ENCODE results near the gene AVPI1. TPM values are rescaled to one million over a fixed set of nuclear protein-coding genes. Genes with fewer than 3 reads are reported as not detected.
A peak's percentile ranks its signal among the peaks of the same experiment; 100 is the strongest.

AVPI1 gene
- total RNA-seq, 1 donor from 2014 or later: 6.5 TPM

- H3K36me3 Mint-ChIP-seq (ENCODE audit: low read depth): peaks cover 2% of the 10 kb centered on the region
- no peak overlapping the region for H3K4me3 Mint-ChIP-seq (ENCODE audit: unreplicated experiment)
- H3K4me1 Mint-ChIP-seq (ENCODE audit: low read depth): peaks cover 20% of the 10 kb centered on the region
- H3K27ac Mint-ChIP-seq (ENCODE audit: unreplicated experiment): no peak overlapping the region
- TF ChIP-seq CTCF (IDR thresholded peaks at IDR 0.05): no peak
- H3K27me3 Mint-ChIP-seq (ENCODE audit: low read depth): no peaks in the 10 kb centered on the region
- DNase-seq (ENCODE audit: low spot score): no peak
- H3K9me3 Mint-ChIP-seq (ENCODE audit: low read depth): no peaks in the 10 kb centered on the region
These were observed 51.5 kb downstream of the AVPI1 start for GRCh38 chr10:97635577-97635976.

DNA sequence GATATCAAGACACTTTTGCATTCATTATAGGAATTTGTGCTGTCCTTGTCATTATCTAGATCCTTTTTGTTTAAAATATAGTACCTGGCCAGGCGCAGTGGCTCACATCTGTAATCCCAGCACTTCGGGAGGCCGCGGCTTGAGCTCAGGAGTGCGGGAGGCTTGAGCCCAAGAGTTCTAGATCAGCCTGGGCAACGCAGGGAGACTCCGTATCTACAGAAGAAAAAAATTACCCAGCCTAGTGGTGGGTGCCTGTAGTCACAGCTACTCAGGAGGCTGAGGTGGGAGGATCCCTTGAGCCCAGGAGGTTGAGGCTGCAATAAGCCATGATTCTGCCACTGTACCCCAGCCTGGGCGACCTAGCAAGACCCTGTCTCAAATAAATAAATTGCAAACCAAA is 53.1 kb downstream of the AVPI1 start:
- H3K9me3 Mint-ChIP-seq (ENCODE audit: low read depth): no peaks in the 10 kb centered on the region
- H3K27ac Mint-ChIP-seq (ENCODE audit: unreplicated experiment): no peak overlapping the region
- H3K4me3 Mint-ChIP-seq (ENCODE audit: unreplicated experiment): peak overlapping the region; percentile 99

GRCh38 chr10:97632949-97633884 is 53.8 kb downstream of the AVPI1 start, which contains the start of gene MORN4:
TSS of gene MORN4 (minus strand) at chr10:97633500. CDS start at chr10:97619653, 13,847 bp downstream.
- H3K27me3 Mint-ChIP-seq (ENCODE audit: low read depth): no peaks in the 10 kb centered on the region
- H3K9me3 Mint-ChIP-seq (ENCODE audit: low read depth): no peaks in the 10 kb centered on the region
- peak within 1 kb of the TSS; percentile 99 for H3K4me3 Mint-ChIP-seq (ENCODE audit: unreplicated experiment)
- H3K27ac Mint-ChIP-seq (ENCODE audit: unreplicated experiment): peak within 1 kb of the TSS; percentile 91
- TF ChIP-seq CTCF (IDR thresholded peaks at IDR 0.05): no peak
- peak; percentile 98 for DNase-seq (ENCODE audit: low spot score)
- peaks cover 15% of the 10 kb centered on the region for H3K4me1 Mint-ChIP-seq (ENCODE audit: low read depth)
- peaks cover 2% of the 10 kb centered on the region for H3K36me3 Mint-ChIP-seq (ENCODE audit: low read depth)

More for the DNA sequence above, 53.1 kb downstream of the AVPI1 start:
- peaks cover 15% of the 10 kb centered on the region for H3K4me1 Mint-ChIP-seq (ENCODE audit: low read depth)
- peaks cover 2% of the 10 kb centered on the region for H3K36me3 Mint-ChIP-seq (ENCODE audit: low read depth)
- peak; percentile 51 for TF ChIP-seq CTCF (IDR thresholded peaks at IDR 0.05)
- no peak for DNase-seq (ENCODE audit: low spot score)
- no peaks in the 10 kb centered on the region for H3K27me3 Mint-ChIP-seq (ENCODE audit: low read depth)

- Mint-ChIP-seq H3K4me1 (ENCODE audit: low read depth) (peaks cover 15% of the 10 kb centered on the region), H3K4me3 (ENCODE audit: unreplicated experiment) (no peak overlapping the region), H3K27ac (ENCODE audit: unreplicated experiment) (no peak overlapping the region), H3K36me3 (ENCODE audit: low read depth) (peaks cover 2% of the 10 kb centered on the region), H3K9me3 (ENCODE audit: low read depth) (no peaks in the 10 kb centered on the region), H3K27me3 (ENCODE audit: low read depth) (no peaks in the 10 kb centered on the region)
- no peak for TF ChIP-seq CTCF (IDR thresholded peaks at IDR 0.05)
- no peak for DNase-seq (ENCODE audit: low spot score)
These were observed 55.9 kb downstream of the AVPI1 start for GRCh38 chr10:97631098-97631497.

DNA sequence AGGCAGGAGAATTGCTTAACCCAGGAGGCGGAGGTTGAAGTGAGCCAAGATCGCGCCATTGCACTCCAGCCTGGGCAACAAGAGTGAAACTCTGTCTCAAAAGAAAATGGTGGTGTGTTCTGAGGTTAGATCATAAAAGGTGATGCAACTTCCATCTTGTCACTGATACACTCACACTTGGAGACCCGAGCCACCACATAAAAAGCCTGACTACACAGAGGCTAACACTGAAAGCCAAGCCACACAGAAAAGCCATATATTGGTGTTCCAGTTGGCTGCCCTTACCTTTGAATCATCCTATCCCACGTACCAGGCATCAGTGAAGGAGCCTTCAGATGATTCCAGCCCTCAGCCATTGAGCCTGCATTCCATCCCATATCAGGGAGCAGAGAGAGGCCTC is 57.8 kb downstream of the AVPI1 start:
- TF ChIP-seq CTCF (IDR thresholded peaks at IDR 0.05): no peak
- H3K9me3 Mint-ChIP-seq (ENCODE audit: low read depth): no peaks in the 10 kb centered on the region
- no peaks in the 10 kb centered on the region for H3K27me3 Mint-ChIP-seq (ENCODE audit: low read depth)
- H3K4me3 Mint-ChIP-seq (ENCODE audit: unreplicated experiment): no peak overlapping the region
- no peak overlapping the region for H3K27ac Mint-ChIP-seq (ENCODE audit: unreplicated experiment)
- peaks cover 2% of the 10 kb centered on the region for H3K36me3 Mint-ChIP-seq (ENCODE audit: low read depth)
- no peak for DNase-seq (ENCODE audit: low spot score)
- peaks cover 15% of the 10 kb centered on the region for H3K4me1 Mint-ChIP-seq (ENCODE audit: low read depth)

Measured in chondrocyte (in vitro differentiated cells).